Pons (tissue), 1 donor: ENCODE measurements around the gene RTEL1.
"Not testable (repeated sequence)": the region's sequence is repeated elsewhere in the genome, so short reads cannot be mapped to it uniquely, and the experiment has no call there.

ENCODE experiments used
- DNase-seq: peaks from one replicate; pipeline ENCODE4 v3.0.0-alpha.2; 2016; ENCODE audit warnings: low spot score

The RTEL1 gene

GRCh38 chr20:63664861-63665594 lies 6.9 kb downstream of the RTEL1 start:
- no peak for DNase-seq

DNA sequence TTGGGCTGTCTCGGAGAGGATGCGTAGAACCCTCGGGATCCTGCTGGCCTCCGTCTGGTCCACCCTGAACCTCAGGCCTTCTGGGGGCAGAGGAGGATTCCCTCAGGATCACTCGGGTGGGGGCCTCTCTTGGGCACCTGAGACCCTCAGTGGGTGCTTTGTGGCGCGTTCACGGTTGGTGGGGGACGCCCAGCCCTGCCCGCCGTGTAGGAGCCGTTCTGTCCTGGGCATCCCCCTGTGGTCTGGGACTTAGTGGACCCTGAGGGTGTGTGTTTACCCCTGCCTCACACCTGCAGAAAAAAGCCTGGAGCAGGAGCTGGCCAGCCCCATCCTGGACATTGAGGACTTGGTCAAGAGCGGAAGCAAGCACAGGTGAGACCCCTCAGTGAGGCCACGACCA lies 7.6 kb downstream of the RTEL1 start:
- no peak for DNase-seq

DNA sequence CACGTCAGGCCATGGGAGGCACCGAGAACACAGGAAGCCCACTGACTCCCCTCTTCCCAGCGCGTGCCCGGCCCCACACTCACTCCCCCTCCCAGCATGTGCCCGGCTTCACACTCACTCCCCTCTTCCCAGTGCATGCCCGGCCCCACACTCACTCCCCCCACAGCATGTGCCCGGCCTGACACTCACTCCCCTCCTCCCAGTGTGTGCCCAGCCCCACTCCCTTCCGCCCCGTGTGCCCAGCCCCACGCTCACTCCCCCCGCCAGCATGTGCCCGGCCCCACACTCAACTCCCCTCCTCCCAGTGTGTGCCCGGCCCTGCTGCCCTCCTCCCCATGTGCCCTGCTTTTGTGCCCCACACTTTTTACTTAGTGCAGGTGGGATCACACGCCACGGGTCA lies 9.7 kb downstream of the RTEL1 start:
- no peak for DNase-seq

- no peak for DNase-seq
Observed at GRCh38 chr20:63668351-63668750, 10.2 kb downstream of the RTEL1 start.

- not testable (repeated sequence) for DNase-seq
Observed at GRCh38 chr20:63671695-63672094, 13.6 kb downstream of the RTEL1 start.

- no peak for DNase-seq
Observed at GRCh38 chr20:63672666-63673065, 14.6 kb downstream of the RTEL1 start.

DNA sequence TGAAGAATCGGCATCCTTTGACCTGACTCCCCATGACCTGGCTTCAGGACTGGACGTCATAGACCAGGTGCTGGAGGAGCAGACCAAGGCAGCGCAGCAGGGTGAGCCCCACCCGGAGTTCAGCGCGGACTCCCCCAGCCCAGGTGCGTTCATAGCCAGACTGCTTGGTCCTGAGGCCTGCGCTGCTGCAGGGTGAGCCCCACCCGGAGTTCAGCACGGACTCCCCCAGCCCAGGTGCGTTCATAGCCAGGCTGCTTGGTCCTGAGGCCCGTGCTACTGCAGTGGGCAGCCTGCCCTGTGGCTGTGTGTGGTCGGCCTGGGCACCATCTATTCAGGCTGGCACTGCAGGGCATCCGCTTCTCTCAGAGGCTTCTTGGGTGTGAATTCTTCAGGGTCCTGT lies 15.8 kb downstream of the RTEL1 start:
- no peak for DNase-seq

- no peak for DNase-seq
Observed at GRCh38 chr20:63675681-63676368, 17.7 kb downstream of the RTEL1 start.

GRCh38 chr20:63678071-63678470 lies 20.0 kb downstream of the RTEL1 start:
- DNase-seq, result no peak

DNA sequence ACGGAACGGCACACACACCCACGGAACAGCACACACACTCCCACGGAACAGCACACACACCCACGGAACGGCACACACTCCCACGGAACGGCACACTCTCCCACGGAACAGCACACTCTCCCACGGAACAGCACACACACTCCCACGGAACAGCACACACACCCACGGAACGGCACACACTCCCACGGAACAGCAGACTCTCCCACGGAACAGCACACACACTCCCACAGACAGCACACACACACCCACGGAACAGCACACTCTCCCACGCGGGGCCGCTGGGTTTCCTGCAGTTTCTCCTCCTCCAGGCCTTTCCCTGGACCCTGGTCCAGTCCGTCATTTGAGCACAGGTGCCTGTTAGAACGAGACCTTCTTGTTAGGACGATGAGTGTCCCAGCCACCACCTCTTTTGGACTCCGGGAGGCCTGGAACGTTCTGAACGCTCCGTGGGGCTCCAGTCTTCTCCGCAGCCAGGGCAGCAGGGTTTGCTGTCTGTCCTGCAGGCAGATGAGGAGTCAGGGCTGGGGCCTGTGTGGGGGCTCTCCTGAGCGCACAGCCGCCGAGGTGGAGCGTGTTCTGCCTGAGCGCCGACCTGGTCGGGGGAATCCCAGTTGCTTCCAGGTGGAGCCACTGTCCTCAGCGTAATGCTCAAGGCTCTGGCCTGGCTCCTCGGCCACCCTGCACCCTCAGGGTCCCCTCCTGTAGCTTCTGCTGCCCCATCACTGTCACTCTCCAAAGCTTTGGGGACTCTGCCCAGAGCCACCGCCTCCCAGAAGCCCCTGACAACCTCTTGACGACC lies 20.8 kb downstream of the RTEL1 start:
- no peak for DNase-seq

DNA sequence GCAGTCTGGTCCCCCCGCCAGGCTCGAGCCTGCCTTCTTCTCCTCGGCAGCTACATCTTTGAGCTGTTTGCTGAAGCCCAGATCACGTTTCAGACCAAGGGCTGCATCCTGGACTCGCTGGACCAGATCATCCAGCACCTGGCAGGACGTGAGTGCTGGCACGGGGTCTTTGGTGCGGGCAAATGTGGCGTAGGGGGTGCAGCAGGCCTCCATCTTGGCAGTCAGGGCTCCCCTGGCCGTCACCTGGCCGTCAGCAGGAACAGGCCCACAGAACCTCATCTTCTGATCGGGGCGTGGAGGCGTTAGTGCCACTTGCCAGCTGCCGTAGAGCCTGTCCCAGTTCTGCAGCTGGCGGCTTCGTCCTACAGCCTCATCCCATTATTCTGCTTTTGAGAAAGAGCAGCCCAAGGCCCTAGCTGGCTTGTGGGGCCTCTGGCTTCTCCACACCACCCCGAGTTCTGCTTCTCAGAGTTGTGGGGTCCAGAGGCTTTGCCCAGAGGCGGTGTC lies 21.7 kb downstream of the RTEL1 start:
- no peak for DNase-seq

DNA sequence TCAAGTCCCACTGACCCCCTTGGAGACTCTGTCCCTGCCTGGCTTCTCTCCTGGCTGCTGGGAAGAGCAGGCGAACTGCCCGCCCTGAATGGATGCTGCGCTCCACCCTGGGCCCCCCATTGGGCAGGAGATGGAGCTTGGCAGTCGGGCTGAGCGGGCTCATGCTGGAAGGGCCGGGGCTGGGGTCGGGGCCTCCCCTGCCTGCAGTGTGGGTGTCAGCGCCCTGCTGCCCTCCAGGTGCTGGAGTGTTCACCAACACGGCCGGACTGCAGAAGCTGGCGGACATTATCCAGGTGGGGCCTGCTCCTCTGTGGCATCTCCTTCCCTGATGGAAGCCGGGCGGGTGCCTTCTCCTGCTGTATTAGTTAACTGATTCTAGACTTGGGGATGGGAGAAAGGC lies 22.3 kb downstream of the RTEL1 start:
- no peak for DNase-seq

GRCh38 chr20:63680857-63681608 lies 22.9 kb downstream of the RTEL1 start:
- no peak for DNase-seq

GRCh38 chr20:63681609-63682142 lies 23.6 kb downstream of the RTEL1 start:
- no peak for DNase-seq

DNA sequence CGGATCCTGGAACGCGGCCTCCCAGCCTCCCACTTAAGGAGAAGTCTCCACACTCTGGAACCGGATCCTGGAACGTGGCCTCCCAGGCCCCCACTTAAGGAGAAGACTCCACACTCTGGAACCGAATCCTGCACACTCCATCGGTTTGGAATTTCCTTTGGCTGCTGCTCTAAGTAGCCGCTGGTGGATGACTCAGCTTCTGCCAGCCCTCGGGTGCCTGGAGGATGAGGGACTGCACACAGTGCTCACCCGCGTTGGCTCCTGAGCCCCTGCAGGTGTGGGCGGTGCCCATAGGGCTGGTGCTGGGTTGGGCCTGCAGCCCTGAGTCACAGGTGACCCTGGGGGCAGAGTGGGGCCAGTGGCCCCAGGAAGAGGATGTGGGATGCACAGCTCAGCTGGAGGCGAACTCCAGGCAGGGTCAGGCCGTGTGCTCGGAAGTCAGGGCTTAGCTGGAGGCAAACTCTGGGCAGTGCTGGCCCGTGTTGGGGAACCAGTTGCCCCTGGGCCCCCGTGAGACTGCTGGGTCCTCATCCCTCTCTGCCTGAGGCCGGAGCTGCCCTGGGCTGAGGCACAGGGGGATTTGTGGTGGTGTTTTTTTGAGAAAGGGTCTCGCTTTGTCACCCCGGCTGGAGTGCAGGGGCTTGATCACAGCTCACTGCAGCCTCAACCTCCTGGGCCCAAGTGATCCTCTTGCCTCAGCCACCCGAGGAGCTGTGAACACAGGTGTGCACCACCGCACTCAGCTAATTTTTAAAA lies 24.4 kb downstream of the RTEL1 start:
- no peak for DNase-seq

DNA sequence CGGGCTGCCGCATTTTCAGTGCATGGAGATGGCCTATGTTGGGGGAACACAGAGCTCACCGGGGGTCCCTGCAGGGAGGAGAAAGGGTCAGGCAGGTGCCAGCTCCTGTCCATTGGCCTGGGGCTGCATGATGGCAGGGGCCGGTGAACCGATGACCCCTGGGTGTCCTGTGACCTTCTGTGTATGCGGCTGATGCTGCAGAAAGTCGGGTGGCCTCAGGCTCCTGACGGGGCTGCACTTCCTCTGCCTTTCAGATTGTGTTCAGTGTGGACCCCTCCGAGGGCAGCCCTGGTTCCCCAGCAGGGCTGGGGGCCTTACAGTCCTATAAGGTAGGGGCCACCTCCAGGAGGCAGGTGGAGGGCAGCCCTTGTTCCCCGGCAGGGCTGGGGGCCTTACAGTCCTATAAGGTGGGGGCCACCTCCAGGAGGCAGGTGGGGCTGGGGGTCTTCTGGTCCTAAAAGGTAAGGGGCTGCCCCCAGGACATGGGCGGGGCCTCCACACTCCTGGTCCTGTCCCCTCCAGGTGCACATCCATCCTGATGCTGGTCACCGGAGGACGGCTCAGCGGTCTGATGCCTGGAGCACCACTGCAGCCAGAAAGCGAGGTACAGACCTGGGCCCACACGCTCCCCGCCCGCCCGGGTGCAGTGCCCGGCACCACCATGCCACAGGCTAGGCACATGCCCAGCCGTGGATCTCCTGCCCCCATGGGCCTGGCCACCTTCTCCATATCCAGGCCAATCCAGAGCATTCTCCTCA lies 27.3 kb downstream of the RTEL1 start:
- no peak for DNase-seq

DNA sequence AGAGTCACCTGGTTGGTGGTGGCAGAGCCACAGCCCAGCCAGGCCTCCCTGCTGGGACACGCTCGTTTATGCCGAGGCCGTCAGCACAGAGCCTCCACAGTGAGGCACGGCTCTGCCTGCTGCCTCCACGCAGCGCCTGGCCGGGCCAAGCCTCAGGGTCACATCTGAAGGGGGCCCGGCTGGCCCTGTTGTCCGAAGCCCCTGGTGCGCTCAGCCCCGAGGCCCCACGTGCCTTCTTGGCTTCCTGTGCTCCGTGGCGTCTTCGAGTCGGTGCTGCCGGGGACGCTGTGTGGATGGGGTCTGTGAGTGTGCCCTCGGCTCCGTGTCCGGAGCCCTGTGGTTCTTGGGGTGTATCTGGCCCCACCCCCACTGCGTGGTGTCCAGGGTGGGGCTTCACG lies 28.0 kb downstream of the RTEL1 start:
- no peak for DNase-seq

GRCh38 chr20:63686492-63687321 lies 28.6 kb downstream of the RTEL1 start:
- peak; percentile 25 for DNase-seq
